Lower leg skin (tissue), 4 donors: ENCODE data around the gene HSDL1. TPM values are rescaled to one million over a fixed set of nuclear protein-coding genes. Genes with fewer than 3 reads are reported as not detected.

ENCODE experiments used
- DNase-seq, 2 donors: peaks; one replicate each; pipeline ENCODE4 v3.0.0-alpha.2; 2019; ENCODE audit warnings: low spot score in 2 of 2
- H3K4me3 ChIP-seq: fragments of 200-600 bp; sonication (generic); 2 replicates; pipeline ENCODE4 v1.5.1; 2017; ENCODE audit warnings: mild to moderate bottlenecking, low read depth; ENCODE audit not compliant: poor library complexity, severe bottlenecking
- CTCF ChIP-seq, 3 donors: fragments of 450-650 bp; IDR thresholded peaks; one replicate each; pipeline ENCODE4 v1.5.1; 2016; ENCODE audit warnings: antibody characterized with exemption in 3 of 3, mild to moderate bottlenecking in 3 of 3, moderate library complexity in 2 of 3
- POLR2A ChIP-seq, 2 donors: fragments of 450-650 bp; IDR thresholded peaks; one replicate each; pipeline ENCODE4 v1.6.1; 2016 to 2017; ENCODE audit warnings: antibody characterized with exemption in 2 of 2, mild to moderate bottlenecking in 1 of 2, moderate library complexity in 1 of 2
- WGBS, 2 donors: methylation state at CpG; one replicate each; pipeline ENCODE4 v1.1.5; 2018; 5-methylcytosine and 5-hydroxymethylcytosine counted together
- intact Hi-C: fragments of 100-400 bp; cut with DNase I; formaldehyde crosslinking; loops from one replicate; pipeline ENCODE4 v1.15.0; 2023; ENCODE audit warnings: low total_unique reads
- total RNA-seq, 4 donors: library from RNA; depleted of rRNA; stranded (reverse); fragments of >200 nt; gene quantifications; one replicate each; pipeline ENCODE4 v1.1.0, GENCODE V29; 2016

HSDL1 gene
- total RNA-seq, 4 donors from 2014 or later: 8.0 to 14.2 (median 12.0) TPM

DNA sequence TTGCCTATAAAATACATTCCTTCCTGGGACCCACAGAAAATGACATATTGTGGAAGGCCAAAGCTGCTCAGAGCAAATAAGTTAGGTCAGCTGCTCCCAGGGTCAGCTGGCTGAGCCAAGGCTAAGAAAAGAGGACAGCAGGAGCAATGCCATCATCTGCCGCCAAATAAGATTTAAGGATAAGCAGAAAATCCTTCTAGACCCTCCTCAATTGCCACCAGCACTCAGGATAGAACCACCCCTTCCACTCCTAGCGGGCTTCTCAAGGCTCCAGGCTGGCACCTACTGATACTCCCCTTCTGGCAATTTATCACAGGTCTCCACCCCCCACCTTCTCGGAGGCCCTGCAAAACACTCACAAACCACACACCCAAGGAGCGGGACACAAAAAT lies 51.1 kb downstream of the HSDL1 start:
- TF ChIP-seq CTCF (IDR thresholded peaks at IDR 0.05) (no peak), POLR2A (IDR thresholded peaks at IDR 0.05) (no peak)
- H3K4me3 ChIP-seq: no peak overlapping the region
- WGBS, 2 donors: 93 to 98% methylated on average over 4 of the region's 4 CpGs
- intact Hi-C loops: no loop called here
- DNase-seq: no peak

GRCh38 chr16:84093120-84093878 lies 51.7 kb downstream of the HSDL1 start:
- no peak for DNase-seq
- intact Hi-C loops: no loop called here
- TF ChIP-seq CTCF (IDR thresholded peaks at IDR 0.05) (no peak), POLR2A (IDR thresholded peaks at IDR 0.05) (no peak)
- WGBS, 2 donors: 92% methylated on average over 16 of the region's 16 CpGs
- no peak overlapping the region for H3K4me3 ChIP-seq

DNA sequence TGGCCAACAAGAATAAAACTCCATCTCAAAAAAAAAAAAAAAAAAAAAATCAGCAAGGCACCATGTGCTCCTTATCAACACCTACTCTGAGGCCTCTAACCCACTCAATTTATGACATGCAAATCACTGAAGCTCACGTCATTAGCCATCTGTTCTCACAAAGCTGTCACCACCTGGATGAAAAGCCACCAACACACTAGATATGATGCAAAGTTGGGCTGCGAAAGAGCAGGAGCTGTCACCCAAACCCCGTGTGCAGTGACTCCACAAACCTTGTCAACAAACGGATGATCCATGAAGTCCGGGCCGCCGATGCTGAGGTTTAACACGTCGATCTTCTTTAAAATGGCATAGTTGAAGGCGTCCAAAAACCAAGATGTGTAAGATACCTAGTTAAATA lies 53.5 kb downstream of the HSDL1 start:
- intact Hi-C loops: no loop called here
- H3K4me3 ChIP-seq: no peak overlapping the region
- WGBS, 2 donors: 83 to 88% methylated on average over 10 of the region's 10 CpGs
- TF ChIP-seq POLR2A (IDR thresholded peaks at IDR 0.05) (no peak), CTCF (IDR thresholded peaks at IDR 0.05) (no peak)
- DNase-seq: no peak

DNA sequence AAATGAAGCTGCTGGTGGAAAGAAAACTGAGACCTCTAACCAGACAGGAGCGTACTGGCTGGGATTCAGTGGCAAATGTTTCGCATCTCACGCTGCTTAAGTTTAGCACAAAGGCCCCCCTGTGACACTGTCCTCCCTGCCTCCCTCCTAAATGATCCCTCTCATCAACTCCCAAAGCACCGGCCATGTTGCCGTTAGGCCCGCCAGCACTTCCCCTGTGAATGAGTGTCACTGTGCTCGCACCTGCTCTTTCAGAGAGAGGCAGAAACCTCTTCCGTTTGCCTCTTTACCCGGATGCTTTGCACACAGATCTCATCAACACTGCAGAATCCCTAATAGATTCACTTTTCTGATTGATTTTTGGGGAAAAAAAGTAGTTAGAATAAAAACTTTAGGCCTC lies 54.8 kb downstream of the HSDL1 start:
- intact Hi-C loops: no loop called here
- no peak for DNase-seq
- H3K4me3 ChIP-seq: no peak overlapping the region
- TF ChIP-seq POLR2A (IDR thresholded peaks at IDR 0.05) (no peak), CTCF (IDR thresholded peaks at IDR 0.05) (no peak)
- 94% methylated on average over 9 of the region's 9 CpGs for WGBS, 2 donors

DNA sequence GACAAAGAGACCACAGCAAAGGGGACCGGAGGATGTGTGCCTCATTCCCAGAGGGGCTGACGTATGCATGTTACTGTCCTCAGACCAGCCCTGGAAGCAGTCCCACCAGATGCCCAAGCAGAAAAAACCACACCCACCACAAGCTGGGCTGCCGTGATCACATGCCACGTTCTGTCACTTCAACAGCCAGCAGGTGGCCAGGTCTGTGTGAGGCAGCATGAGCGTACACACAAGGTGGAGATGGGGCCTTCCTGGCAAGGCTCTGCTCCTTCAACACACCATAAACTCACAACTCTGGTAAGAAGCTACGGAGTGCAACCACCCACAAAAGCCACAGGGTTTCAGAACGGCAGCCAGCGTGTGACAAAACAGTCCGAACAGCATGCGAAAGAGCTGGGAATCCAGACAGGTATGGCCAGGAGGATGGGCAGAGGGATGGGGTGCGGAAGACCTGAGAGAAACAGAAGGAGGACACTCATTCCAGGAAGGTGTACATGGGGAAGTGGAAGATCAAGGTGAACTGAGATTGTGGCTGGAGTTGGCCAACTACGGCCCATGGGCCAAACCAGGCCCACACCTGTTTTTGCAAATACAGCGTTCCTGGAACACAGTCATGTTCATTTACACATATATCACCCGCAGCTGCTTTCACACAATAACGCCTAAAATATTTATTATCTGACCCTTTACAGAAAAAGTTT lies 56.1 kb downstream of the HSDL1 start:
- 74 to 80% methylated on average over 15 of the region's 15 CpGs for WGBS, 2 donors

More for the DNA sequence above, 56.1 kb downstream of the HSDL1 start:
- intact Hi-C loops: no loop called here
- H3K4me3 ChIP-seq: no peak overlapping the region
- DNase-seq: no peak
- TF ChIP-seq POLR2A (IDR thresholded peaks at IDR 0.05) (no peak), CTCF (IDR thresholded peaks at IDR 0.05) (no peak)
